Fibroblast of villous mesenchyme (primary cell): Measurements from ENCODE around the gene DCTN5. TPM values are rescaled to one million over a fixed set of nuclear protein-coding genes. Genes with fewer than 3 reads are reported as not detected.
"Not testable (repeated sequence)": the region's sequence is repeated elsewhere in the genome, so short reads cannot be mapped to it uniquely, and the experiment has no call there.

Experiments used
- DNase-seq: peaks from one replicate; pipeline ENCODE4 v3.0.0-alpha.2; 2010; ENCODE audit warnings: low read depth
- H3K4me3 ChIP-seq: 2 replicates; pipeline ENCODE4 v1.5.1; 2011; ENCODE audit warnings: low read depth, mild to moderate bottlenecking, low read length
- total RNA-seq: library from RNA; depleted of rRNA; stranded (reverse); fragments of >200 nt; gene quantifications from 2 replicates; pipeline ENCODE4 v1.2.3, GENCODE V29; 2012
- TF ChIP-seq, protein P1 (sequence below): IDR thresholded peaks from 2 replicates; pipeline ENCODE4 v1.5.1; 2012; ENCODE audit warnings: low read depth, mild to moderate bottlenecking, low read length; ENCODE audit not compliant: insufficient read depth

Gene DCTN5
- total RNA-seq, 1 donor = 47.1 TPM

DNA sequence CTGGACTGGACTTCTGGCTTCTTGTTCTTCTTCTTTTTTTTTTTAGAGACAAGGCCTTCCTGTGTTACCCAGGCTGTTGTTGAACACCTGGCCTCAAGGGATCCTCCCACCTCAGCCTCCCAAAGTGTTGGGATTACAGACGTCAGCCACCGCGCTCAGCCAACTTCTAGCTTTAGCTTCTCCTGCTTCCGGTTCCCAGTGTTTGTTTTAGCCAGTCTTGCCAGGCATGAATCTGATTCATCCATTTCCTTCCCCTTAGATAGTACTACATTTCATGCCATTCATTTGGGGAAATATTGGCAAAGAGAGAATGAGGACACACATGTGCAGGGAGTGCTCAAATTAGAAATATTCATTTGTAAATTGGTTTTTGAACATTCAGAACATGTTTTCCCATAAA is 33.1 kb upstream of the DCTN5 start:
- H3K4me3 ChIP-seq = no peak overlapping the region
- TF ChIP-seq, protein P1, sequence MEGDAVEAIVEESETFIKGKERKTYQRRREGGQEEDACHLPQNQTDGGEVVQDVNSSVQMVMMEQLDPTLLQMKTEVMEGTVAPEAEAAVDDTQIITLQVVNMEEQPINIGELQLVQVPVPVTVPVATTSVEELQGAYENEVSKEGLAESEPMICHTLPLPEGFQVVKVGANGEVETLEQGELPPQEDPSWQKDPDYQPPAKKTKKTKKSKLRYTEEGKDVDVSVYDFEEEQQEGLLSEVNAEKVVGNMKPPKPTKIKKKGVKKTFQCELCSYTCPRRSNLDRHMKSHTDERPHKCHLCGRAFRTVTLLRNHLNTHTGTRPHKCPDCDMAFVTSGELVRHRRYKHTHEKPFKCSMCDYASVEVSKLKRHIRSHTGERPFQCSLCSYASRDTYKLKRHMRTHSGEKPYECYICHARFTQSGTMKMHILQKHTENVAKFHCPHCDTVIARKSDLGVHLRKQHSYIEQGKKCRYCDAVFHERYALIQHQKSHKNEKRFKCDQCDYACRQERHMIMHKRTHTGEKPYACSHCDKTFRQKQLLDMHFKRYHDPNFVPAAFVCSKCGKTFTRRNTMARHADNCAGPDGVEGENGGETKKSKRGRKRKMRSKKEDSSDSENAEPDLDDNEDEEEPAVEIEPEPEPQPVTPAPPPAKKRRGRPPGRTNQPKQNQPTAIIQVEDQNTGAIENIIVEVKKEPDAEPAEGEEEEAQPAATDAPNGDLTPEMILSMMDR = no peak
- peak; percentile 22 for DNase-seq

DNA sequence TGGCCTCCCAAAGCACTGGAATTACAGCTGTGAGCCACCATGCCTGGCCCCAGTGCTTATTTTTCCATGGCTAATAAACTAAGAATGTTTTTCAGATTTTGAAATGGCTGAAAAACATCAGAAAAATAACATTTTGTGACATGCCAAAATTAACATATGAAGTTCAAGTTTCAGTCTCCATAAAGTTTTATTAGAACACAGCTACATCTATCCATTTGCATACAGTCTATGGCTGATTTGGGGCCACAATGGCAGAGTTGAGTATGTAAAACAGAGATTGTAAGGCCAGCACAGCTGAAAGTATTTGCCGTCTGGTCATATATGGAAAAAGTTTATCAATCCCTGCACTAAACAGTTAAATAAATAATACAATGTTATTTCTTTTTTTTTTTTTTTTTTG is 31.3 kb upstream of the DCTN5 start:
- TF ChIP-seq, protein P1 = no peak
- no peak overlapping the region for H3K4me3 ChIP-seq
- no peak for DNase-seq

DNA sequence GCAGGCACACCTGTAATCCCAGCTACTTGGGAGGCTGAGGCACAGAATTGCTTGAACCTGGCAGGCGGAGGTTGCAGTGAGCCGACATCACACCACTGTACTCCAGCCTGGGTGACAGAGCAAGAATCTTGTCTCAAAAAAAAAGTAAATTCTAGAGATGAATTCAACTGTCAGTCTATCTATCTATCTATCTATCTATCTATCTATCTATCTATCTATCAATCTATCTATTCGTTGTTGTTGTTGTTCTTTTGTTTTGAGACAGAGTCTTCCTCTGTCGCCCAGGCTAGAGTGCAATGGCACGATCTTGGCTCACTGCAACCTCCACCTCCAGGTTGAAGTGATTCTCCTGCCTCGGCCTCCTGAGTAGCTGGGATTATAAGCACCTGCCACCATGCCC is 30.4 kb upstream of the DCTN5 start:
- H3K4me3 ChIP-seq, DNase-seq: not testable (repeated sequence)

DNA sequence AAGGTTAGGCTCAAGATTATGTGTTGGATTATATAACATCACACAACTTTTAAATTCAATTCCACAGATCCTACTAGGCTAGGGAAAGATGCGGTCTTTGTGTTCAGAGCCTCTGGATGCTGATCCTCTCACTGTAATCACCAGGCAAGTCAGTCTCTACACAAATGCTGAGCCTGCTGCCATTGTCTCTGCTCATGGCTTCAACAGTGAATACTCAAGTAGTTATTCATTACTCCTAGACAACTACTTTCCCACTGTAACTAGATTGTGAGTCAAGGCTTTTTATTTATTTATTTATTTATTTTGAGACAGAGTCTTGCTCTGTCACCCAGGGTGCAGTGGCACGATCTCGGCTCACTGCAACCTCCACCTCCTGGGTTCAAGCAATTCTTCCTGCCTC is 29.3 kb upstream of the DCTN5 start:
- no peak for DNase-seq
- TF ChIP-seq, protein P1 = no peak
- H3K4me3 ChIP-seq = no peak overlapping the region

DNA sequence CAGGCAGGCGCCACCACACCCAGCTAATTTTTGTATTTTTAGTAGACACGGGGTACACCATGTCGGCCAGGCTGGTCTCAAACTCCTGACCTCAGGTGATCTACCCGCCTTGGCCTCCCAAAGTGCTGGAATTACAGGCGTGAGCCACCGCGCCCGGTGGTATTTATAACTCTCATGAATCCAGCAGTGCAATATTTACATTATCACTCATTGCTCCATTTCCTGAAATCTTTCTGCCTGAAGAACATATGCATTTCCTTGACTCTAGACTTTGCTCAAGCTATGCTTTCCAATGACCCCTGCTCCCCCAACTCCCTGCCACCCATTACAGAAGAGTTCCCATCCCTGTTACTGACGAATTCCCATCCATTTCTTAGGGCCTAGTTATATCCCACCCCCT is 25.5 kb upstream of the DCTN5 start:
- H3K4me3 ChIP-seq = no peak overlapping the region
- TF ChIP-seq, protein P1 = no peak
- DNase-seq = no peak

DNA sequence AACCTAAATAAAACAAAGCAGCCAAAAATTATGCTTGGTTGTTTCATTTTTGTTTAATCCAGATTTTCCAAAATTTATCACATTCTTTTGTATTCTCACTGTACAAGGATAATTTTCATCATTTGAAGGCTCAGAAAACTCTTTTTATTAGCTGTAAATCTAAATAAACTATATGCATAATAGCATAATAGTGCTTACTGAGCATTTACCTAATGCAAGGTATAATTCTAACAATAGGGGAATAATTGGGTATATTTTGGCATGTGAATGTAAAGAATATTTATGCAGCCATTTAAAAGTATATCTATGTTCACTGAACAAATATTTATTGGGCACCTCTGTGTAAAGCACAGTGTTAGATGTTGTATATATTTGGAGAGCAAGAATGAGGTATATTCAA is 17.2 kb upstream of the DCTN5 start:
- no peak overlapping the region for H3K4me3 ChIP-seq
- no peak for DNase-seq
- TF ChIP-seq, protein P1 = no peak

DNA sequence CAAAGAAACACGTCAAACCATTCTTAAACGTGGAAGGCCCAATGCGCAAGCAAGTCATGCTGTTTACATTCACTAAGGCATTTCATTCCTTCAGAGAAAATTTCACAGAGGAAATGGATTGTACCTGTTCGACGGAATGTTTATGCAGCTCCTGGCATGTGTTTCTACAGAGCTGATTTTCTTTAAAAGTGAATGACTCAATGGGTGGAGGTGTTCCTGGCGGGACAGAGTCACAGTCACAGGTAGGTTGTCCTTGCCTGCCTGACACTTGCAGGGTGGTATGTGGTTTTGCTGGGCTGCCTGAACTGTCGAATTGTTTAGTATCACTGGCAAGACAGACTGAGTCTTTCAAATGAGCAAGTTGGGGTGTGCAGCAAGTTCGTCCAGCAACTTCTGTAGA is 11.8 kb upstream of the DCTN5 start:
- TF ChIP-seq, protein P1 = no peak
- no peak for DNase-seq
- H3K4me3 ChIP-seq = no peak overlapping the region

DNA sequence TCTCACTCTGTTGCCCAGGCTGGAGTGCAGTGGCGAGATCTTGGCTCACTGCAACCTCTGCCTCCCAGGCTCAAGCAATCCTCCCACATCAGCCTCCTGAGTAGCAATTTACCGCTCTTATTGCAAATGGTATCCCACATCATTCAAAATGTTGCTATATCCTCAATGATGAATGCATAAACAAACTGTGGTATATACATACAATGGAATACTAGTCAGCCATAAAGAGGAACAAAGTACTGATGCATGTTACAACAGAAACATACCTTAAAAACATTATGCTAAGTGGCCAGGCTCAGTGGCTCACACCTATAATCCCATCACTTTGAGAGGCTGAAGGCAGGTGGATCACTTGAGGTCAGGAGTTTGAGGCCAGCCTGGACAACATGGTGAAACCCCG is 9.4 kb upstream of the DCTN5 start:
- not testable (repeated sequence) for DNase-seq

More for the DNA sequence above, 9.4 kb upstream of the DCTN5 start:
- not testable (repeated sequence) for H3K4me3 ChIP-seq
